Right hindlimb (tissue), 1 donor: ENCODE data around the gene SLC43A2.
A peak's percentile ranks its signal among the peaks of the same experiment; 100 is the strongest.

Experiments used
- DNase-seq: peaks from one replicate; pipeline ENCODE4 v3.0.0-alpha.2; 2018

The SLC43A2 gene

DNA sequence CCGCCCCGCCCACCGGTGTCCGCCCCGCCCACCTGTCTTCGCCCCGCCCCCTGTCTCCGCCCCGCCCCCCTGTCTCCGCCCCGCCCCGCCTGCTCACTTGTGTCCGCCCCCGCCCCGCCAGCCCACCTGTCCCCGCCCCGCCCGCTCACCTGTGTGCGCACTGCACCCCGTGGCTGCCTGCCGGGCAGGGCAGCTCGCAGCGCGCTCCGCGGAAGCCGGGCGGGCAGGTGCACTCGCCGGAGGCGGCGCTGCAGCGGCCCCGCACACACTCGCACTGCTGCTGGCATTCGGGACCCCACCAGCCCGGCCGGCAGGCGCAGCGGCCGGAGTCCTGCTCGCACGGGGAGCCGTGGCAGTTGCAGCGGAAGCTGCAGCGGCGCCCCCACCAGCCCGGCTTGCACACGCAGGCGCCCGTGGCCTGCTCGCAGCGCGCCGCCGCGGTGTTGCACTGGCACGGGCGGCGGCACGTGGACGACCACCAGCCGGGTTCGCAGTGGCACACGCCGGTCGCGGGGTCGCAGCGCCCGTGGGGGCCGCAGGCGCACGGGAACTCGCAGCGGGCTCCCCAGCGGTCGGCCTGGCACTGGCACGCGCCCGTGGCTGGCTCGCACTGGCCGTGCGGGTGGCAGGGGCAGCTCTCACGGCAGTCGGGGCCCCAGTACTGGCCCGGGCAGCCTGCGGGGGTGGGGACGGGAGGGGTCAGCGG lies 14.8 kb upstream of the SLC43A2 start:
- peak; percentile 43 for DNase-seq

DNA sequence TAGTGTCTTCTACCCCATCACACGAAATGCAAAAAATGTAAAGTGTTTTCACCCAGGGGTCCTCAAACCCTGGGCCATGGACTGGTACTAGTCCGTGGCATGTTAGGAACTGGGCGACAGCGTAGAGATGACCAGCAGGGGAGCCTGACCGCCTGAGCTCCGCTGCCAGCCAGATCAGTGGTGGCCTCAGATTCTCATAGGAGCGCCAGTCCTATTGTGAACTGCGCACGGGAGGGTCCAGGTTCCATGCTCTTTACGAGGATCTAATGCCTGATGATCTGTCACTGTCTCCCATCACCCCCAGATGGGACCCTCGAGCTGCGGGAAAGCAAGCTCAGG lies 12.4 kb upstream of the SLC43A2 start:
- DNase-seq, result no peak

DNA sequence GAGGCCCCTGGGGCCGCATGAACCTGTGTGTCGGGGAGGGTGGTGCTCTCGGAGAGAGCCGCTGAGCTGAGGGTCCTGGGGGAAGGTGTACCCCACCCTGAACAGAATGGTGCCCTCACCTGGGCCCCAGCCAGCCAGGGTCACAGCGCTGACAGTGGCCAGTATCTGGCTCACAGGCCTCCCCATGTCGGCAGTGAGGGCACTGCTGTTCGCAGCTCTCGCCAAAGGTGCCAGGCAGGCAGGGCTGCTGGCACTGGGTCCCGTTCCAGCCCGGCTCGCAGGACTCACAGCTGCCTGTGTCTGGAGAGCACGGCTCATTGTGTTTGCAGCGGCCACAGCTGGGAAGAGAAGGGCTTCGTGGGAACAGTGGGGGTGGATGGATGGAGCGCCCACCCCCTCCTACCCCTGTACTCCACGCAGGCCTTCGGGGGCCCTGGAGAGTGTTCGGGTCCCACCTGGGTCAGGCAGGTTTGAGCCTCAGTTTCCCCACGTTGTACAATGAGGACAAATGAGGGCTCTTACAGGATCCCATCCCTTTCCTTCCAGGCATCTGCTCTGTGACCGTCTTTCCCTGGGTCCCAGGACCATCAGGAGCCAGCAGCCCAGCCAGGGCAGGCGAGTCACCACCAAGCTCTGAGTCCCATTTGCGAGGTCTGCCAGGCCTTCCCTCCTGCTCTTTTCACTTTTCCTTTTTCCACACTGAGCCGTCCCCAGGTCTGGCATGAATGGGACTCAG lies 11.9 kb upstream of the SLC43A2 start:
- peak; percentile 44 for DNase-seq

DNA sequence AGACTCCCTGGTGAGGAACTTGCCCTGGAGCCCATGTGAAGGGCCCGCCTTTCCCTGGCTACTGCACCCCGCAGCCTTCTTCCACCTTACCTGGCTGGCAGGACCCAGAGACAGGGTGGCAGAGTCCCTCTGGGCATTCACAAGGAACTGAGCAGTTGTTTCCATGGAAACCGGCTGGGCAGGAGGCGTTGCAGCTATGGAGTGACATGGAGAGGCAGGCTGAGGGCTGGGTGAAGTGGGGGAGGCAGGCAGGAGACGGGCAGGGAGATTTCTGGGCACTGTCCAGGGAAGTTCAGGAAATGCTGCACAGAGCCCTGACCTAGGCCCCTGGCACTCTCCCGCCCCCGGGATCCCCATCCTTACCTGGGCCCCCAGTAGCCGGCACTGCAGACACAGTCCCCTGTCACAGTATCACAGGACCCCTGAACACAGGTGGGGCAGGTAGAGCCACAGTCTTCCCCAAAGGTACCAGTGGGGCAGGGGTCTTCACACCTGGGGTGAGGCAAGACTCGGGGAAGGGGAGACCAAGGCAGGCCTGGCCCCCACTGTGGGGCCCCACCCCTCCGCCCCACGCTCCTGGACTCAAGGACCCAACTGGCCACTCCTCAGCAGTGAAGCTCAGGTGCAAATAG lies 11.0 kb upstream of the SLC43A2 start:
- no peak for DNase-seq

DNA sequence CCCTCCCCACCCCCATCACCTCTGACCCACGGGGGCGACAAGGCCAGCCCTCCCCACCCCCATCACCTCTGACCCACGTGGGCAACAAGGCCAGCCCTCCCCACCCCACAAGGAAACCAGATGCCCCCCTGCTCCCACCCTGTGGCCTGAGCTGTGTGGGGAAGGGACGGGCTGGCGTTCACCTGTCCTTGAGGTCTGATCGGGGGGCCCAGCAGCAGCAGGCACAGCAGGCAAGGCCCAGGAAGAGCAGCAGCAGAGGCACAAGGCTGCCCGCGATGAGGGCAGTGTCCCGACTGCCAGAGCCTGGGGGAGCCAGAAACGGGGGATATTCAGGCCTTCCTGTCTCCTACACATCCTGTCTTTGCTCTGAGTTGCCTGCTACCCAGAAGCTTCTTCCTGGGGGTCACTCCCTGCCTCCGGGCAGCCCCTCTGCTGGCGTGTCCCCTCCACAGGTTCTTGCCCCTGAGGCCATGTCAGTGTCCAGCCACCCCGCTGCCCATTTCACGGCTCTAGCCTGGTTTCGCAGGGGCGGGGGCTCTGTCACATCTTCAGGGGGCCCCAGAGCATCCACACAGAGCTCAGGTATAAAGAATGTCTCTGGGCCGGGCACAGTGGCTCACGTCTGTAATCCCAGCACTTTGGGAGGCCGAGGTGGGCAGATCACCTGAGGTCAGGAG lies 10.1 kb upstream of the SLC43A2 start:
- DNase-seq, result no peak

DNA sequence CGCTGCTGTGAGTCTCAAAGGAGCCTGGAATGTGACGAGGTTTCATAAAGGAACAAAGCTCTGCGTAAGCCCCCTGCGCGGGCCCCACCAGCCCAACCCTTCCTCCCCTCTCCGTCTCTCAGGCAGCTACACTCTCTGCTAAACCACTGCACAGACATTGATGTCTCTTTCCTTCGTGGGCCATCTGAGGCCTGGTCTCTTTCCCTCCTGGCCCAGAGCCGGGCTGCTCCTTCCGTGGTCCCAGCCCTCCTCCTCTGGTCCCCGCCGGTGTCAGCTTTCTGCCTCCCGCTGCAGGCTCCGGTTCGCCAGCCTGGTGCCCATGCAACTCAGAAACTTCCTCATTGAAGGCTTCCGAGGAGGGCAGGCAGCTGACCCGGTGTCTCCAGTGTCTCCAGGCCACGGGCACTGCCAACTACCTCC lies 9.5 kb upstream of the SLC43A2 start:
- peak; percentile 60 for DNase-seq

DNA sequence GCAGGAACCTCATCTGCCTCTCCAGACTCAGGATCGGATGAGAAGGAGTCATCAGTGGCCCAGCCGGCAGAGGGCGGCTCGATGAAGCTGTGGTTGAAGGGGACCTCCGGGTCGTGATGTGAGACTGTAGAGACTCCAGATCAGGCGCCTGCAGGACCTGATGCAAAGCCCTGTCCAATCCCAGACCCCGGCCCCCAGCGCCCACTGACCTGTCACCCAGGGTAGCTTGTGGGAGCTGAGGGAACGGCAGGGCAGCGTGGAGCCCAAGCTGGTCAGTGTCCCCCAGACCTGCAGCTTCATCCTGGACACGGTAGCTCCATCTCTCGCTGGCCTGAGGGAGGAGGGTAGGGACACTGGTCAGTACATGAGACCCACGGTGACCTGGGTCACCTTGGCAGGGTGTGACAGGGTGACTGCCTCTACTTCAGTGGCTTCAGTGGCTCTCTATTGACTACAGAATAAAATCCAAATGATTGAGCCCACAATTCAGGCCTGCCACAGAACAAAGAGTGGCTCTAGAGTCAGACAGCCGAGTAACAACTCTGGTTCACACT lies 8.2 kb upstream of the SLC43A2 start:
- no peak for DNase-seq

DNA sequence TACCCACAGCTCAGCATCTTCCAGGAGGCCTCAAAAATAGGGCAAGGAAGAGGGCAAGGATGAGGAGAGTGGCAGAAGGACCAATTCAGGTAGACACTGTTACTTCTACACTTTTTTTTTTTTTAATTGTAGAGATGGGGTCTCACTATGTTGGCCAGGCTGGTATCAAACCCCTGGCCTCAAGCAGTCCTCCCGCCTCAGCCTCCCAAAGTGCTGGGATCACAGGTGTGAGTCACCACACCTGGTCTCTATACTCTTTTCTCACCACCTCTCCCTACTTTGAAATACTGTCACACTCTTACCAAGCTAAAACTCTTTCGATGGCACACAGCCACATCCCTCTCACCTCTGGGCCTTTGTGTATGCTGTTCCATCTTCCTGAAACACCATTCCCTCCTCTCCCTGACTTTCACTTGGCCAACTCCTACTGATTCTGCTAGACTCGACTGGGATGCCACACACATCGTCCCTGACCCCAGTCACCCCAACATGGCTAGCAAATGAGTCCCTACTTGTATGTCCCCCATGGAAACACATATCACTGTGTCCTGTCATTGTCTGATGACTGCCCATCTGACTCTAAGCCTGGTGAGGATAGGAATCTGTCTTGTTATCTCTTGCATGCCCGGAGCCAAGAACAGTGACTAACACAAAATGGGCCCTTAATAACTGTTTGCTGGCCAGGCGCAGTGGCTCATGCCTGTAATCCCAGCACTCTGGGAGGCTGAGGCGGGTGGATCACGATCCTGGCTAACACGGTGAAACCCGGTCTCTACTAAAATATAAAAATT lies 7.2 kb upstream of the SLC43A2 start:
- DNase-seq, result no peak

DNA sequence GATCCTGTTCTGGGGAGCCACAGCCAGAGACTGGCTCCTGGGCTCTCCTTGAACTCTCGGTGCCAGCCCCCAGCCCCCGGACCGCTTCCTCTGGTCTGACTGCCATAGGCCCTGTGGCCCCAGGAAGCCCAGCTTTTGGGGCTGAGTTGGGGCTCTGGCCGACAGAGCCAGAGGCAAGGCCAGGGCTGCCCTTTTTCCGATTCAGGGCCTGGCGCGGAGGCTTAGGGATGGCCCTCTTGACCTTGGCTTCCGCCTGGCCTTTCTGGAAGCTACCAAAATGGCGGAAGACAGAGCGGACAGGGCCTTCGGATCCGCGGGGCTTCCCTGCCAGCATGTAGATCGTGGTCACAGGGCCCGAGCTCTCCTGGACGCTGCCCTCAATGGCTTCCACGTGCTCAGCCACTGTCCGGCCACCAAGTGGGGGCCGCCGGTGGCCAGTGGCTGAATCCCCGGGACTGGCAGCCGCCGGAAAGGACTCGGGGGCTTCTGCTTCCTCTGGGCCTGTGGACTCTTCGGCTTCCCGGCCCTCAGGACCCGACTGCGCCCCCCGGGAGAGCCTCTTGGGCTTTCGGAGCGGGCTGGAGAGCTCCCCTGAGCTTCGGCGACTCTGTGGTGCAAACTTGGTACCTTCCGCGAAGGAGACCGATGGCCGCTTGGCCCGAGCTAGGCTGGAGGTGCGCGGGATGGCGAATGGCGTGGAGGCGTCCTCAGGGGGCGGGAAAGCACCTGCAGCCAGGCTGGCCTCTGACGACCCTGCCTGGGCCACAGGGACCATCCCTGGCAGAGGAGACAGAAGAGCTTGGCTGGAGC lies 6.4 kb upstream of the SLC43A2 start:
- DNase-seq, result no peak

DNA sequence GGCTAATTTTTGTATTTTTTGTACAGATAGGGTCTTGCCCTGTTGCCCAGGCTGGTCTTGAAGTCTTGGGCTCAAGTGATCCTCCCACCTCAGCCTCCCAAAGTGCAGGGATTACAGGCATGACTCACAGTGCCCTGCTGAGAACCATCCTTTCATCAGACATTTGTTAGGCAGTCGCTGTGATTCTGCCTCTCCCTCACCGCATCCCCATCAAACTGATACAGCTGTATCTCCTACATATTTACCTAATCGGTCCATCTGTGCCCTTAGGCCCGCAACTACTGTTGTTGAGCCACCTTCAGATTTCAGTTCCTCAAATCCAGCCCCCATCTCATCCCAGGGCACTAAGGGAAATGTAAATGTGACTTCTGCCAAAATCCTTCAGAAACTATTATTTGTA lies 2.0 kb upstream of the SLC43A2 start:
- DNase-seq, result no peak

DNA sequence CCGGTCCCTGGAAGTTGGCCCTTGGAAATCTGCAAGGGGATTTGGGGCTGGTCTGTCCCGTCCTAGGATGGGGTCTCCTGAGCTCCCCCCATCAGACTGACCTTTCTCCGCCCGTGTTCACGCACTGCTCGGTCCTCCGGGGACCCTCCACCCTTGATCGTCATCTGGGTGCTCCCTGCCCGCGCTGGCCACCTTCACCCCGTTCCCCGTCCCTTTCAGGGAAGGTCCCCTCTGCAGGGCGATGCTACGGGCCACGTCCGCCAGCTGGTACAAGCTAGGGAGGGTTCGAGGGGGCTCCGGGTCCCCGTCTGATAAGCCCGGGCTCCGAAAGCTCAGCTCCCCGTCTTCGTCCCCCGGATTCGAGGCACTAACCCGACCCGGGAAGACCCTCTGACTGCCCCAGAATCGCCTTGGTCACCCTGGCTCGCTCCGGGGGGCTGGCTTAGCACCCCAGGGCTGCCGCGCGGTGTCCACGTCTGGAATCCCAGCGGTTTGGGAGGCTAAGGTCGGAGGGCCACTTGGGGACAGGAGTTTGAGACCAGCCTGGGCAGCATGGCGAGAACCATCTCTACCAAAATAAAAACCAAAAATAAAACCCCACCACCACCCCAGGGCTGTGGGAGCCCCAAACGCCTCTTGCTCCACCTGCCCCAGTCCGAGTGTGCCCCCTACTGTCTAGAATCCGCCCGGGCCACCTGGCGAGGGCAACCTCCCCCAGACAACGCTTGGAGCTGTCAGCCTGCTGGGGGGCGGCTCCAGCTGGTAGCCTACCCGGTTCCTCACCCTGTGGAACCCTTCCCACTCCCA lies 1.1 kb upstream of the SLC43A2 start:
- peak; percentile 39 for DNase-seq

DNA sequence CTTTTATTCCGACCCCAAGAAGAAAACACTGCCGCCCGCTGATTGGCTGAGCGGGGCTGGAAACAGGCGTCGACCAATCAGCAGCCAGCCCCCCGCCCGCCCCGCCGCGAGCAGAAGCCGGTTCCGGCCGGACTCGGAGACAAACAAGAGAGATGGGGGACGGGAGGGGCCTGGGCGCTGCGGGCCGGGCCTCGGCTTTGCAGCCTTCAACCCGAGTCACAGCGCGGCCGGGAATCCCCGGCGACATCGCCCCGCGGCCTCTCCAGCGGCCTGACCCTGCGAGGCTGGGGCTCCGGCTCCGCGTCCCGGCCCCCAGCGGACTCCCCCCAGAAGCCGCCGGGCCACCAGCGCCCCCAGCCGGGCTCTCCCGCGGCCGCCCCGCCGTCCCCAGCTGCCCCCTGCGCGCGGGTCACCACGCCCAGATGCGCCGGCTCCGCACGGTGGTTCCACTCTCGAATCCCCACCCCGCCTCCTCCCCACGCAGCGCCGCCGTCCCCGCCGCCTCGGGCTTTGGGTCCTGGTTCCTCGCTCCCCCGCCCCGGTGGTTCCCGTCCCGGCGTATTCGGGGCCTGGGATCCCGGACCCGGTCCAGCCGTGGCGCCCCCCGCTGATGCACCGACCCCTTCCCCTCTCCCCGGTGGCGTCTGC lies 346 bp upstream of the SLC43A2 start:
- peak; percentile 96 for DNase-seq

DNA sequence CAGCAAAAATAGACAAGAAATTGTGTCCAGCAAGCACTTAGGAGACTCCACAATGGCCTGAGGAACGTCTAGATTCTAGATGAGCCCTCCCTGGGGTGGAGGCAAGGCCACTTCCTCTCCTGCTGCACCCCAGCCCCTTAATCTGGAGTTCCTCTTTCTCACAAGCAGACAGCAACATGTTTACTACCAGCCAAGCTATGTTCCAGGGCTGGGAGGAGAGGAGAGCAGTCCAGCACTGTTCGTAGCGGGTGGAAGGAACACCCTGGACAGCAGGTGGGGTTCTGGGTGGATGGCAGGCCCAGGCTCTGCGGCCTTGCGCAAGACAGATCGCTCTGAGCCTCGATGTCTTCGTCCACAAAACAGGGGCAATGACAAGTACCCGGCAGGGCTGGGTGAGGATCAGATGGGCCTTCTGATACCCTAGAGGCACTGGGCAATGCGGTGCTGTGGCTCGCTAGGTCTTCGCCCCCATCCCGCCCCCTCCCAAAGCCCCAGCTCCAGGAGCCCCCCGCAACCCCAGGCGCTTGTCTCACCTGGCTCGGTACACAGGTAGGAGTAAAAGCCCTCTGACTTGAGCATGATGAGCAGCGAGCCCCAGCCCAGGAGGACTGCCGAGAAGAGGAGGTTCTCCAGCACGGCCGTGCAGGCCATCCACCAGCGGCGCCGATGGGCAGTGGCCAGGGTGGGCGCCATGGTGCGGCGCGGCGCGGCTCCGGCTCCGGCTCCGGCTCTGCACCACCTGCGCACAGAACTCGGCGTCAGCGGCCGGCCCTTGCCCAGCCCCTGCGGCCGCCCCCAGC lies 1.3 kb downstream of the SLC43A2 start:
- no peak for DNase-seq

DNA sequence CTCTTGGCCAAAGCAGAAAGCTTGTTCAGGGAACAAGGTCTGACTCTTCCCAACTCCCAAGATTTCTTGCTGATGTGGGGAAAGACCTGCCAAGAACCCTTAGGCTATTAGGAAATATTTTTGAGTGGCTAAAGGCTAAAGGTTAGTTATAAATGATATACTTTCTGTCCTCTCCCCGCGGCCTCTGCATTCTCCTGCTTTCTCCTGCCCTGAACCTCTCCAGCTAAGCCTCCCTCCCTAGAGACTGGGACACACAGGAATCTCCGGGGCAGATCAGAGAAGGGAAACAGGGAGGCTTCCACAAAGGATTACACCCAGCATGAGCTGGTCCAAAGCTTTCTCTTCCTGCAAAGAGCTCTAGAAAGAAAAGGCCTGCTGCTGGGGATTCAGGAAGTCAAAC lies 2.3 kb downstream of the SLC43A2 start:
- DNase-seq, result no peak

DNA sequence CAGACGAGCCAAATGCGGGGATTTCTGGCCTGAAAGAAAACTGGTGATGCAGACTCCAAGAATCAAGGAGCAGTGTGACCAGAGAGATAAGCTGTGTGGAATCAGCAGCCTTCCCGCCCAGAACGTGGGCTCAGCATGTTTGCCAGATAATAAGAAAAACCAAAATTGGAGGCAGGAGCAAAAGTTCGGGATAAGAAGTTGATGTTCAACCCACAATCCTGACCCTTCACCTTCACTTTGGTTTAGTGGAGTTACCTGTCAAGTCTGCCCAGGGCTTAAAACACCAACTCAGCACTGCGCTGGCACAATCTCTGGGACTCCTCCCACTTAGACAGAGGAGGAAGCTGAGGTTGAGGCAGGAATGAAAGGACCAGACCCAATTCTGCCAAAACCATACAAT lies 3.1 kb downstream of the SLC43A2 start:
- no peak for DNase-seq

DNA sequence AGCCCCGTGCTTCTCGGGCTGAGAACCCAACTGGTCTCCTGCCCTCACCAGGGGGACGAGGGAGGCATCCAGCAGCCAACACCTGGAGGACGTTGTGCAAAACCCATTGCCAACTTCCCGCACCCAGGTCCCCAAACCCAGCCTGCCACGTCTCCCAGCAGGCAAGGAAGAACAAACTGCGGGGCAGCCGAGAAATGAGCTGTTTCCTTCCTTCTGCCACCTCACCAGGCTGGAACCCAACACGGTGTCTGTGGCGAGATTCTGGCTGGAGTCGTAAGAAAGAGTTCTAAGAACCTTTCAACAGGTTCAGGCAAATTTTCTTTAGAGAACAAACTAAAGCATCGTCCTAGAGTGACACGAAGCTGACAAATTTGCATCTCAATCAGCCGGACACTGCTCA lies 3.6 kb downstream of the SLC43A2 start:
- no peak for DNase-seq

DNA sequence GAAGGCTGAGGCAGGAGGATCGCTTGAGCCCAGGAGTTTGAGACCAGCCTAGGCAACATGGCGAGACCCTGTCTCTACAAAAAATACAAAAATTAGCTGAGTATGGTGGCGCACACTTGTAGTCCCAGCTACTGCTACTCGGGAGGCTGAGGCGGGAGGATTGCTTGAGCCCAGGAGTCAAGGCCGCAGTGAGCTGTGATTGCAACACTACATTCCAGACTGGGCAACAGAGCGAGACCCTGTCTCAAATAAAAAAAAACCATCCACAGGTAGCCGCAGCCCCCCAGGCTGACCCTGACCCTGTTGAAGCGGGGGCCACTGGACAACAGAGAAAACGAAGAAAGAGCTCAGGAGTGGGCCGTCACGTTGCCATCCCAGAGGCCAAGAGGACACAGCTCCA lies 4.0 kb downstream of the SLC43A2 start:
- DNase-seq, result no peak

DNA sequence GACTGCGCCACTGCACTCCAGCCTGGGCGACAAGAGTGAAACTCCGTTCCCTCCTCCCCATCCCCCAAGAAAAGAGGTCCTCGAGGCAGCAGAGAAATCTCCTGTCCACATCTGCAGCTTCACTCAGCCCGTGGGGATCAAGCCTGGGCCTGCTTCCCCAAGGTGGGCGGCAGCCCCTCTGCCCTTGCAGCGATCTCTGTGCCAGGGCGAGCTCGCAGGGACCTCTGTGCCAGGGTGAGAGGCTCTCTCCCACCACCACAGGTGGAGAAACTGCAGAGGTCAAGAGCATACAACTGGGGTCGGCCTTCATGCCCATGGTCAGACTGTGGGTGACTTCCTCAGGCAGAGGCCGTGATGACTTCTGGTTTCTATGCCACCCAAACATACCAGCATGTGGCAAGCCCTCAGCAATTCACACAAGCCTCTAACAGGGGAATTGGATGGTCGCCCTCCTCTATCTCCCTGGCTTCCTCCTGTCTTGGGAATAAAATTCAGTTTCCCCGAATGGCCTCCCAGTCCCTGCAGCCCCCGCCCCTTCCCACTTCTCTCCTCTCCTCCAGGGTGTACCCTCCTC lies 5.5 kb downstream of the SLC43A2 start:
- DNase-seq, result no peak
